CD4-positive, CD25-positive, alpha-beta regulatory T cell (primary cell): ENCODE data around the gene CHCHD3. TPM values are rescaled to one million over a fixed set of nuclear protein-coding genes. Genes with fewer than 3 reads are reported as not detected.
"Not testable (repeated sequence)": the region's sequence is repeated elsewhere in the genome, so short reads cannot be mapped to it uniquely, and the experiment has no call there.

Source experiments
- ATAC-seq, 2 donors: fragments of 150-1000 bp; cut with Tn5 transposase; one replicate each; pipeline ENCODE4 v1.10.0; 2021; ENCODE audit warnings: low read depth in 2 of 2, moderate number of reproducible peaks in 2 of 2, moderate library complexity in 1 of 2
- DNase-seq, 3 donors: peaks; one replicate each; pipeline versions ENCODE4 v3.0.0 to v3.0.0-alpha.2; 2012 to 2022; ENCODE audit warnings: mixed read lengths in 1 of 3
- H3K27ac ChIP-seq: one replicate; pipeline ENCODE4 v1.7.0; 2013; ENCODE audit warnings: mild to moderate bottlenecking, low read length; ENCODE audit not compliant: insufficient read depth, poor library complexity, severe bottlenecking
- H3K27me3 ChIP-seq: one replicate; pipeline ENCODE4 v1.7.0; 2013; ENCODE audit warnings: low read length; ENCODE audit not compliant: control insufficient read depth, insufficient read depth
- H3K36me3 ChIP-seq: one replicate; pipeline ENCODE4 v1.7.0; 2013; ENCODE audit warnings: mild to moderate bottlenecking, low read length, moderate library complexity; ENCODE audit not compliant: control insufficient read depth, insufficient read depth
- H3K4me1 ChIP-seq: 2 replicates; pipeline ENCODE4 v1.7.0; 2013; ENCODE audit warnings: mild to moderate bottlenecking, low read length; ENCODE audit not compliant: insufficient read depth, control insufficient read depth, poor library complexity, severe bottlenecking
- H3K4me3 ChIP-seq: one replicate; pipeline ENCODE4 v1.7.0; 2013; ENCODE audit warnings: low read depth, mild to moderate bottlenecking, low read length, moderate library complexity
- H3K9me3 ChIP-seq, 2 experiments: 1 replicate in 1 of 2; 2 replicates in 1 of 2; pipeline ENCODE4 v1.7.0; 2013; ENCODE audit warnings: low read length in 2 of 2, mild to moderate bottlenecking in 1 of 2, moderate library complexity in 1 of 2; ENCODE audit not compliant: control insufficient read depth in 2 of 2
- H3K27ac Mint-ChIP-seq, 3 donors: one replicate each; pipeline ENCODE4 v1.8.0; 2020 to 2022; ENCODE audit warnings: mild to moderate bottlenecking in 3 of 3, mixed read lengths in 3 of 3, moderate library complexity in 2 of 3
- H3K27me3 Mint-ChIP-seq: one replicate; pipeline ENCODE4 v1.8.0; 2022; ENCODE audit warnings: mild to moderate bottlenecking, mixed read lengths
- H3K36me3 Mint-ChIP-seq: one replicate; pipeline ENCODE4 v1.8.0; 2020; ENCODE audit warnings: mixed read lengths
- H3K4me1 Mint-ChIP-seq, 4 donors: one replicate each; pipeline ENCODE4 v1.8.0; 2020 to 2022; ENCODE audit warnings: mixed read lengths in 4 of 4, mild to moderate bottlenecking in 1 of 4
- H3K4me3 Mint-ChIP-seq, 4 donors: one replicate each; pipeline ENCODE4 v1.8.0; 2020 to 2022; ENCODE audit warnings: mild to moderate bottlenecking in 4 of 4, mixed read lengths in 4 of 4, moderate library complexity in 3 of 4
- H3K9me3 Mint-ChIP-seq, 7 donors: one replicate each; pipeline ENCODE4 v1.8.0; 2020 to 2022; ENCODE audit warnings: mixed read lengths in 7 of 7, mild to moderate bottlenecking in 3 of 7, moderate library complexity in 2 of 7
- polyA plus RNA-seq, 4 donors: library from polyadenylated mRNA; unstranded; fragments of 300-500 nt; fragmentation: Illumina TruSeq; gene quantifications; one replicate each; pipeline ENCODE4 v1.2.3, GENCODE V29; 2021
- total RNA-seq: library from RNA; stranded (reverse); gene quantifications from one replicate; pipeline ENCODE4 v1.2.3, GENCODE V29; 2022

Gene CHCHD3
- total and polyA plus RNA-seq, 5 donors from 2014 or later = 31.5 to 63.2 (median 43.3) TPM

DNA sequence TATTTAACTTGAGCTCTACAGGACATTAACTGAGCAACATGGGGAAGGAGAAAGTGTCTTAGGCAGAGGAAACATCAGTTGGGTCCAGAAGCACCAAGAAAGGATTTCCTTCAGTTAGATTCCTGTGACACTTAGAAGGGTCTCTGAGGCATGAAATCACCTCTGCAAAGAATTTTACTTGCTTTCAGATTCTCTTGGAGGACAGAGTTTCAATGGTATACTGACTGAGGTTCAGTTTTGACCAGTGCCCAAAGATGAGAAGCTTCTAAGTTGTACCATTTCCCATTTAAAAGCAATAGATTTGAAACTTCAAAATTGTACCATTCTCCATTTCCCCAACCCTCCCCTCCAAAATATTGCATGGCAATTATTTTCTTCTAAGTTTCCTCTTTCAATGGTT lies 102.4 kb downstream of the CHCHD3 start:
- Histone ChIP-seq H3K4me1 (no peaks in the 10 kb centered on the region), H3K27me3 (no peaks in the 10 kb centered on the region), H3K36me3 (peaks cover 3% of the 10 kb centered on the region), H3K9me3 (no peaks in the 10 kb centered on the region), H3K27ac (no peak overlapping the region), H3K4me3 (no peak overlapping the region)
- ATAC-seq (no peak), DNase-seq (no peak)
- peaks cover 0 to 1% (median 0%) of the 10 kb centered on the region in 7 donors for H3K9me3 Mint-ChIP-seq
- no peak overlapping the region for H3K27ac Mint-ChIP-seq
- H3K27me3 Mint-ChIP-seq = no peaks in the 10 kb centered on the region
- no peak overlapping the region for H3K4me3 Mint-ChIP-seq
- peaks cover 0 to 20% (median 12%) of the 10 kb centered on the region in 4 donors for H3K4me1 Mint-ChIP-seq
- peaks cover 11% of the 10 kb centered on the region for H3K36me3 Mint-ChIP-seq

DNA sequence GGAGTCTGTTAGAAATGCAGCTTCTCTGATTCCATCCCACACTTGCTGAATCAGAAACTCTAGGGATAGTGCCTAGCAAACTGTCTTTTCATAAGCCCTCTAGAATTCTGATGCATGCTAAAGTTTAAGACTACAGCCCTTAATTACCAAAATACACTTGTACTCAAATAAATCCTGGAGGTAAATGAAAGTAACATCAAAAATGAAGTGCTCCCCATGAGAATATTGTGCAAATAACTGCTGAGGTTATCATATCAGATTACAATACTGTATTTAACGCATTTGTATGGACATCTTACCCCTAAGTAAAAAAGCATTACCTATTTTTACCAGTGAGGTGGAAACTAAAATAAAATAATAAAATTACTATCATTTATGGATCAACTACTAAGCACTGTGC lies 104.7 kb downstream of the CHCHD3 start:
- H3K27me3 Mint-ChIP-seq = no peaks in the 10 kb centered on the region
- no peak overlapping the region for H3K4me3 Mint-ChIP-seq
- ATAC-seq (no peak), DNase-seq (no peak)
- no peak overlapping the region for H3K27ac ChIP-seq
- peaks cover 24% of the 10 kb centered on the region for H3K36me3 Mint-ChIP-seq
- H3K36me3 ChIP-seq = peaks cover 17% of the 10 kb centered on the region
- H3K9me3 ChIP-seq = no peaks in the 10 kb centered on the region
- no peaks in the 10 kb centered on the region for H3K27me3 ChIP-seq
- H3K27ac Mint-ChIP-seq = no peak overlapping the region
- H3K4me1 Mint-ChIP-seq = peaks cover 0 to 20% (median 12%) of the 10 kb centered on the region in 4 donors
- no peak overlapping the region for H3K4me3 ChIP-seq
- no peaks in the 10 kb centered on the region for H3K9me3 Mint-ChIP-seq
- H3K4me1 ChIP-seq = no peaks in the 10 kb centered on the region

DNA sequence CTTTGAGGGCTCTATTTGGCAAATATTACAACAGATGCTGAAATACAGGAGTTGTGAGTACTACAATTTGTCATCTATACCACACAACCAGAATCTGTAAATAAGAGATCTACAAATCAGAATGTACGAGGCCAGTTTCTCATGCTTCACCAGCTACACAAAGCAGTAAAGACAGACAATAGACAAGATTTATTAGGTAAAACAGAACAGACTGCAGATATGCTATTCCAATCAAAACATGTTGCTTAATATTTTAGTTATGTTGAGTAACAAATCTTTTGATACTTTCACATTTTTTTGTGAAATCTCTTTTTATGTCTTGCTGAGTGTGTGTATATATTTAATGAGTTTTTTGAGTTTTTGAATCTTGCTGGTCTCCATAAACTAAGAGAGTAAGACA lies 109.1 kb downstream of the CHCHD3 start:
- no peaks in the 10 kb centered on the region for H3K9me3 Mint-ChIP-seq
- H3K27ac ChIP-seq = no peak overlapping the region
- DNase-seq = no peak
- peaks cover 17% of the 10 kb centered on the region for H3K36me3 ChIP-seq
- H3K36me3 Mint-ChIP-seq = peaks cover 45% of the 10 kb centered on the region
- H3K4me1 ChIP-seq = no peaks in the 10 kb centered on the region
- H3K9me3 ChIP-seq = no peaks in the 10 kb centered on the region
- H3K27me3 Mint-ChIP-seq = no peaks in the 10 kb centered on the region
- no peak overlapping the region for H3K4me3 ChIP-seq
- H3K27me3 ChIP-seq = no peaks in the 10 kb centered on the region
- H3K4me1 Mint-ChIP-seq = peaks cover 0 to 14% (median 2%) of the 10 kb centered on the region in 4 donors
- no peak overlapping the region for H3K4me3 Mint-ChIP-seq
- no peak for ATAC-seq
- no peak overlapping the region for H3K27ac Mint-ChIP-seq

DNA sequence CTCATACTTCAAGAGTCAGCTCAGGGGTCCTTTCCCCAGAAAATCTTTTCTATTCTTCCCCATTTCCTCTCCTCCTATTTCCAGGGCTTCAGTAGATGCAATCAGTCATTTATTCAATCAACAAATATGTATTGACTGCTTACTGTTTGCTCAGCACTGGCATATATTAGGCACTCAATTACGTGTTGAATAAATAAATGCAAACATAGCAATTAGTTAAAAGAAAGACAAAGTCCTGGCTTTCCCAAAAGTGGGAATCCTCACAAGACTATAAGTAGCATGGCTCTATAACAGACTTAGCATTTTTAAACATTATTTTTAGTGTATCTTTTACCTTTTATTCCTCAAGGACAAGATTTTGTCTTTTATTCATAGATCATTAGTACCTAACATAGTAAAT lies 111.6 kb downstream of the CHCHD3 start:
- no peak for DNase-seq
- H3K36me3 Mint-ChIP-seq = peaks cover 43% of the 10 kb centered on the region
- no peak for ATAC-seq

DNA sequence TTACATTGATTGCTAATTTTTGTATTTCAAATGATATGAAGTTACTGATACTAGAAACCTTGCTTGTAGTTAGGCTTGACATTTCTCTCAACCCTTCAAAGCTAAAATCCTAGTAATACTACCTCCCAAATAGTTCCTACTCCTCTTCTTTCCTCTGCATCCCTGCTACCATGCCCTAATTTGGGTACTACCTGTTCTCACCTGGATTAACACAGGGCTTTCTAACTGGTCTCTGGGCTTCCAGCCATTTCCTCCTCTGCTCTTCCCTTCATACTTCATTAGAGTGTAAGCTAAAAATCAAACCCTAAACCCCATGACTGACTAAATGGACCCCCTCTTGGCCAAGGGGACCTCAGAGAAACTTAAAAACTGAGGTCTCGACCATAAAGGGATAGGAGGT lies 112.4 kb downstream of the CHCHD3 start:
- Histone ChIP-seq H3K36me3 (peaks cover 14% of the 10 kb centered on the region), H3K4me1 (no peaks in the 10 kb centered on the region), H3K9me3 (no peaks in the 10 kb centered on the region), H3K27ac (no peak overlapping the region), H3K27me3 (no peaks in the 10 kb centered on the region), H3K4me3 (no peak overlapping the region)
- Mint-ChIP-seq H3K27ac (peak overlapping the region in 1 of 3 donors; percentile 27), H3K27me3 (no peaks in the 10 kb centered on the region), H3K36me3 (peaks cover 37% of the 10 kb centered on the region), H3K4me3 (no peak overlapping the region), H3K9me3 (no peaks in the 10 kb centered on the region), H3K4me1 (peaks cover 0 to 15% (median 6%) of the 10 kb centered on the region in 4 donors)
- DNase-seq (no peak), ATAC-seq (no peak)

More for the DNA sequence above, 111.6 kb downstream of the CHCHD3 start:
- Mint-ChIP-seq H3K27me3 (no peaks in the 10 kb centered on the region), H3K27ac (no peak overlapping the region), H3K4me1 (peaks cover 0 to 14% (median 2%) of the 10 kb centered on the region in 4 donors), H3K9me3 (no peaks in the 10 kb centered on the region), H3K4me3 (no peak overlapping the region)
- Histone ChIP-seq H3K4me3 (no peak overlapping the region), H3K27ac (no peak overlapping the region), H3K27me3 (no peaks in the 10 kb centered on the region), H3K4me1 (no peaks in the 10 kb centered on the region), H3K36me3 (peaks cover 17% of the 10 kb centered on the region), H3K9me3 (no peaks in the 10 kb centered on the region)

DNA sequence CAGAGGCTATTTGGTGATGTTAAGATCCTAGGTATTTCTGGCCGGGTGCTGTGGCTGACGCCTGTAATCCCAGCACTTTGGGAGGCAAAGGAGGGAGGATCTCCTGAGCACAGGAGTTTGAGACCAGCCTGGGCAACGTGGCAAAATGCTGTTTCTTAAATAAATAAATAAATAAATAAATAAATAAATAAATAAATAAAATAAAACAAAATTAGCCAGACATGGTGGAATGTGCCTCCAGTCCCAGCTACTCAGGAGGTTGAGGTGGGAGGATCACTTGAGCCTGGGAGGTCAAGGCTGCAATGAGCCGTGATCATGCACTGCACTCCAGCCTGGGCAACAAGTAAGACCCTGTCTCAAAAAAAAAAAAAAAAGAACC lies 114.4 kb downstream of the CHCHD3 start:
- peaks cover 22% of the 10 kb centered on the region for H3K36me3 Mint-ChIP-seq
- ATAC-seq, H3K9me3 Mint-ChIP-seq, DNase-seq, H3K4me3 Mint-ChIP-seq, H3K4me1 ChIP-seq, H3K36me3 ChIP-seq, H3K27me3 ChIP-seq, H3K9me3 ChIP-seq, H3K4me3 ChIP-seq, H3K27me3 Mint-ChIP-seq, H3K27ac ChIP-seq, H3K27ac Mint-ChIP-seq: not testable (repeated sequence)
- H3K4me1 Mint-ChIP-seq = peaks cover 0 to 15% (median 8%) of the 10 kb centered on the region in 4 donors

DNA sequence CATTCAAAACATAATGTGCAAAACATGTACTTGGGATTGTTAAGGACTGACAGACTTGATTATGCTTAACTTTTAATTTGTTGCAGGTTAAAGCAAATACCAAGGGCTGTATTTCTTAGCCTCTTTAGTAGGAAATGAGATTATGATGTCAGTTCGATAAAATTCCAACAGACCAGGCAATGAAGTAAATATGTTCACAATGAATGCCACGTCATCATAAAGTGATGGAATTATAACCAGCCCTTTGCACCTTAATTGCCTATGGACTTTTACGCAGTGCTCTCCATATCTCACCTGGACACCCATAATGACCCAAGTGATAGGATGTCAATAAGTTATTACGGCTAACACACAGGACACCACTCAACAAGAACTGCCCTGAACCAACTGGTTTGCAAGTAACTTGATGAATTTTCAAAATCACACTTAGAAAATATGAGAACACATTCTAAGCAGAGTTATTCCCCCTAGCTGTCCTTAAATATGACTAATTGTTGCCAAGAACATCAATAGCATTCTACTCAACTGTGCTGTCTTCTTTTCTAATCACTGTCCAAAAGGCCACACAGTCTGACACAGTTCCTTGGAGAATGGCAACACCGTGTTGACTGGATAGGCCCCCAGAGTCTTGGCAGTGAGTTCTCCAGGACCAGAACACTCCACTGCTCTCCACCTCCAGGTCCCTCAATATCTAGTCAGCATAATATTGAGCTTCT lies 115.0 kb downstream of the CHCHD3 start:
- Histone ChIP-seq H3K4me3 (no peak overlapping the region), H3K27me3 (no peaks in the 10 kb centered on the region), H3K9me3 (no peaks in the 10 kb centered on the region), H3K36me3 (no peaks in the 10 kb centered on the region), H3K4me1 (no peaks in the 10 kb centered on the region), H3K27ac (no peak overlapping the region)
- Mint-ChIP-seq H3K9me3 (peaks cover 0 to 1% (median 0%) of the 10 kb centered on the region in 7 donors), H3K36me3 (peaks cover 21% of the 10 kb centered on the region), H3K4me3 (no peak overlapping the region), H3K27me3 (no peaks in the 10 kb centered on the region), H3K4me1 (peaks cover 0 to 16% (median 10%) of the 10 kb centered on the region in 4 donors), H3K27ac (no peak overlapping the region)
- DNase-seq (no peak), ATAC-seq (no peak)

DNA sequence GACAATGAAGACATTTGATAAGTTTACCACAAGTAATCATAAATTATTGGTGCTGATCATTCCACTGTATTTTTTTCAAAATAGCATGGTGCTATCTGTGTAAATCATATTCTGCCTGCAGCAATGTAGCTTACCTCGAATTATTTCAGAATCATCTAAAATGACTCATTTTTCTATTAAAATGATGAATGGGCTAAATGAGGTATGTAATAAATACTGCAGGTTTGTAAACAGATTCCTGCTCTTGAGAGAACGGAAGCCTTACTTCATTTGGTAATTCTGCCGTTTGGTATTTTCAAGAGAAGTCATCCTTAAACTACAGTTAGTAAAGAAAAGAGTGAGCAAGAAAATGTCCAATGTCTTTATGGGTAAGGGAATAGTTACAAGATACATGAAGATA lies 115.9 kb downstream of the CHCHD3 start:
- Histone ChIP-seq H3K27ac (no peak overlapping the region), H3K4me1 (no peaks in the 10 kb centered on the region), H3K9me3 (no peaks in the 10 kb centered on the region), H3K36me3 (no peaks in the 10 kb centered on the region), H3K27me3 (no peaks in the 10 kb centered on the region), H3K4me3 (no peak overlapping the region)
- no peaks in the 10 kb centered on the region for H3K27me3 Mint-ChIP-seq
- ATAC-seq = no peak
- DNase-seq = no peak
- H3K9me3 Mint-ChIP-seq = peaks cover 0 to 1% (median 0%) of the 10 kb centered on the region in 7 donors
- H3K4me3 Mint-ChIP-seq = no peak overlapping the region
- H3K27ac Mint-ChIP-seq = no peak overlapping the region
- peaks cover 15% of the 10 kb centered on the region for H3K36me3 Mint-ChIP-seq
- peaks cover 0 to 21% (median 10%) of the 10 kb centered on the region in 4 donors for H3K4me1 Mint-ChIP-seq
